Upper lobe of right lung (tissue), 1 donor: ENCODE data around the gene IL16. TPM values are rescaled to one million over a fixed set of nuclear protein-coding genes. Genes with fewer than 3 reads are reported as not detected.
A peak's percentile ranks its signal among the peaks of the same experiment; 100 is the strongest.

Experiments used
- ATAC-seq: fragments of 200-7000 bp; cut with Tn5 transposase; one replicate; pipeline ENCODE4 v1.9.1; 2020; ENCODE audit warnings: mild to moderate bottlenecking, moderate library complexity
- DNase-seq: peaks from one replicate; pipeline ENCODE4 v3.0.0-alpha.2; 2020
- H3K27ac ChIP-seq: fragments of 200-600 bp; one replicate; pipeline ENCODE4 v1.8.0; 2022
- H3K27me3 ChIP-seq: fragments of 200-600 bp; one replicate; pipeline ENCODE4 v1.8.0; 2022; ENCODE audit warnings: mild to moderate bottlenecking
- H3K36me3 ChIP-seq: fragments of 200-600 bp; one replicate; pipeline ENCODE4 v1.8.0; 2022
- H3K4me1 ChIP-seq: fragments of 200-600 bp; one replicate; pipeline ENCODE4 v1.8.0; 2022
- H3K4me3 ChIP-seq: fragments of 200-600 bp; one replicate; pipeline ENCODE4 v1.8.0; 2022; ENCODE audit warnings: mild to moderate bottlenecking
- H3K9me3 ChIP-seq: fragments of 200-600 bp; one replicate; pipeline ENCODE4 v1.8.0; 2022
- intact Hi-C: fragments of 100-400 bp; cut with DNase I; formaldehyde crosslinking; loops from one replicate; pipeline ENCODE4 v1.11.0; 2022
- total RNA-seq: library from RNA; stranded (reverse); fragmentation: NEBNext Ultra II Directional; extraction: Animal tissue kit (Norgen Biotek cat#: 25700); gene quantifications from one replicate; pipeline ENCODE4 v1.2.1, GENCODE V29; 2021
- TF ChIP-seq, protein P1 (sequence below): fragments of 200-600 bp; IDR thresholded peaks from one replicate; pipeline ENCODE4 v1.8.0; 2022; ENCODE audit warnings: antibody characterized with exemption
- donor health status: DM: no; HTN: yes; CAD: no; lungs with severe emphysema.

IL16 gene
- total RNA-seq, 1 donor from 2014 or later: 39.3 TPM

DNA sequence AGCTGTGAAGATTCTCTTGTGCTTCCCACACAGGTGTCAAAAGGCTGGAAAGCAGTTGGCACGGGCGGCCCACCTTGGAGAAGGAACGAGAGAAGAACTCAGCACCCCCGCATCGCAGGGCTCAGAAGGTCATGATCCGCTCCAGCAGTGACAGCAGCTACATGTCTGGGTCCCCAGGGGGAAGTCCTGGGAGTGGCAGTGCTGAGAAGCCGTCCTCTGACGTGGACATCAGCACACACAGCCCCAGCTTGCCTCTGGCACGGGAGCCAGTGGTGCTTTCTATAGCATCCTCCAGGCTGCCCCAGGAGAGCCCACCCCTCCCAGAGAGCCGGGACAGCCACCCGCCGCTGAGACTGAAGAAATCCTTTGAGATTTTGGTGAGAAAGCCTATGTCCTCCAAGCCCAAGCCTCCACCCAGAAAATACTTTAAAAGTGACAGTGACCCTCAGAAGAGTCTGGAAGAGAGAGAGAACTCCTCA is 95.9 kb downstream of the IL16 start:
- Histone ChIP-seq H3K4me3 (no peak overlapping the region), H3K27me3 (no peaks in the 10 kb centered on the region), H3K36me3 (peaks cover 37% of the 10 kb centered on the region), H3K9me3 (no peaks in the 10 kb centered on the region), H3K27ac (peak overlapping the region; percentile 67), H3K4me1 (peaks cover 40% of the 10 kb centered on the region)
- TF ChIP-seq, protein P1, sequence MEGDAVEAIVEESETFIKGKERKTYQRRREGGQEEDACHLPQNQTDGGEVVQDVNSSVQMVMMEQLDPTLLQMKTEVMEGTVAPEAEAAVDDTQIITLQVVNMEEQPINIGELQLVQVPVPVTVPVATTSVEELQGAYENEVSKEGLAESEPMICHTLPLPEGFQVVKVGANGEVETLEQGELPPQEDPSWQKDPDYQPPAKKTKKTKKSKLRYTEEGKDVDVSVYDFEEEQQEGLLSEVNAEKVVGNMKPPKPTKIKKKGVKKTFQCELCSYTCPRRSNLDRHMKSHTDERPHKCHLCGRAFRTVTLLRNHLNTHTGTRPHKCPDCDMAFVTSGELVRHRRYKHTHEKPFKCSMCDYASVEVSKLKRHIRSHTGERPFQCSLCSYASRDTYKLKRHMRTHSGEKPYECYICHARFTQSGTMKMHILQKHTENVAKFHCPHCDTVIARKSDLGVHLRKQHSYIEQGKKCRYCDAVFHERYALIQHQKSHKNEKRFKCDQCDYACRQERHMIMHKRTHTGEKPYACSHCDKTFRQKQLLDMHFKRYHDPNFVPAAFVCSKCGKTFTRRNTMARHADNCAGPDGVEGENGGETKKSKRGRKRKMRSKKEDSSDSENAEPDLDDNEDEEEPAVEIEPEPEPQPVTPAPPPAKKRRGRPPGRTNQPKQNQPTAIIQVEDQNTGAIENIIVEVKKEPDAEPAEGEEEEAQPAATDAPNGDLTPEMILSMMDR: no peak
- ATAC-seq: peak; percentile 6
- DNase-seq: no peak
- intact Hi-C loops: loop anchor here (10.0 kb wide), 1 partner anchor 652 kb away; no protein-coding TSS in a partner anchor

DNA sequence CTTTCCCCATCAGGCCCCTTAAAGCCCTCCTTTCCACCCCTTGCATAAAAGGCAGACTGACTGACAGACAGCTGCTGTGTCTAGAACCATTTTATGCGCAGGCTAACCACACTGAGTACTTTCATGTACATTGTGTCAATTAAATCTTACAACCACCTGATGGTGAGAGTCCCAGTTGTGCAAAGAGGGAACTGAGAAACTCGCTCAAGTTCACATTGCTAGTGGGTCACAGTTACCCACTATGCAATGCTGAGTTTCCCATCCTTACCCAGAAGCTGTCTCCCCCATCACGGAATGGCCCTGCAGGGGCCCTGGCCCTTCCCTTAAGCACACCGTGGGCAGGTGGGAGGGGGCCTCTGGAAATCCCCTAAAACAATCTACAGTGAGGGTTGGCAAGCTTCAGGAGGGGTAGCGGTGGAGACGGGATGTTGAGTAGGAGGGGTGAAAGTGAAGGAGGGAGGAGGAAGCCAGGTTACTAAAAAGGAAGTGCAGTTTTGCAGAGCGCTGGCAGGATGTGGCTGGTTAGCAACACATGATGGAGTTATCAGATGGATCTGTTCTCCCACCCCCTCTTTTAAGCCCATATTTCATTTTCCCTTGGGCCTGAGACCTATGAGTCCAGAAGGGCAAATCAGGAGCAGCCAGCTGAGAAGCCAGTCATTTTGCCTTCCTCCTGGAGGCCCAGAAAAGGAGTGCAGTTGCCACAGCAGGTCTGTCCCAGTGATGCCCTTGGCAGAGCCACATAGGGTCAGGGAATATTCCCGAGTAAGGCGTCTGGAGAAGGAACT is 97.2 kb downstream of the IL16 start:
- Histone ChIP-seq H3K36me3 (peaks cover 37% of the 10 kb centered on the region), H3K27me3 (no peaks in the 10 kb centered on the region), H3K9me3 (no peaks in the 10 kb centered on the region), H3K4me1 (peaks cover 40% of the 10 kb centered on the region), H3K27ac (peak overlapping the region; percentile 79), H3K4me3 (peak overlapping the region; percentile 11)
- DNase-seq (no peak), ATAC-seq (peak; percentile 68)
- TF ChIP-seq, protein P1: no peak
- intact Hi-C loops: loop anchor here (10.0 kb wide), 1 partner anchor 651 kb away; no protein-coding TSS in a partner anchor

DNA sequence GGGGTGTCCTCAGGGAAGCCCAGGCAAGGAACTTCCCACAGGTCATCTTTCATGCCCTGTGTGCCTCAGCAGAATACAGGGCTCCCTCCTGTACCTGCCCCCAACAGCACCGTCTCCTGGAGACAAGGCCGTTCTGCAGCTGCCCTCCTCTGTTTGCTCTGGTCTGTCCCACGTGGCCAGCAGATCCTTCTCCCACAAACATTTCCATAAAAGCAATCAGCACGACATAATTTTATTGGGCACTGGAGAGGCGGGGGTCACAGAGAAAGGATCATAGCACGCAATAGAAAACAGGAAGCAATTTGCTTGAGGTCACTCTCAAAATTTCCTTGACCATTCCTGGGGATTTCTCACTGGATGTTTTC is 97.8 kb downstream of the IL16 start:
- ATAC-seq (peak; percentile 2), DNase-seq (no peak)
- Histone ChIP-seq H3K4me1 (peaks cover 40% of the 10 kb centered on the region), H3K27me3 (no peaks in the 10 kb centered on the region), H3K27ac (peak overlapping the region; percentile 79), H3K36me3 (peaks cover 40% of the 10 kb centered on the region), H3K4me3 (peak overlapping the region; percentile 10), H3K9me3 (no peaks in the 10 kb centered on the region)
- intact Hi-C loops: loop anchor here (10.0 kb wide), 1 partner anchor 650 kb away; no protein-coding TSS in a partner anchor
- TF ChIP-seq, protein P1: no peak

DNA sequence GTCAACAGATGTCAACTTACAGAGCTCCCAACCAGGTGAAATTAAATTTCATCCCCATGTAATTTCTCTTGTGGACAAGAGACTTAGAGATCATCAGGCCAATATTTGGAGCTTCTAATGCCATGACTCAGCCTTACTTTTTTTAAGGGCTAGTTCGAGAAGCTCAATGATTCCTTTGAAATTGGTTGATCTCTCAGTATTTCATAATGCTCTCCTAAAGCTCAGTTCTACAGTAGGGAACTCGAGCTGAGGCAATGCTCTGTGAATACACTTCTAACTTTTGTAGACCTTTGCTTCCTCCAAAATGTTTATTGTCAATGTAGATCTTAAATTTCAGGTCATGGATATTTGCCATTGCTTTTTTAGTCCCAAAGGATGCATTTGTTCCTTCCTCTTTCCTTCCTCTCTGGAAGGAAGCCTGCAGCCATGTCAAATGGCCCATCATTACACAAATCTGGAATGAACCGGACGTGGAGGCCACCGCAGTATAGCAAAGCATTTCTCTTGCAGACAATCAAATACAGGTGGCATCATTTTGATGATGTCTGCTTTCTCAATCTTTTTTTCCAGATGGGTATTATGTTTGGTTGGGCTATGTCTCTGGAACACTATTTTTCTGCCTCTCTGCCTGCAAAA is 98.9 kb downstream of the IL16 start:
- Histone ChIP-seq H3K27ac (peak overlapping the region; percentile 79), H3K9me3 (no peaks in the 10 kb centered on the region), H3K4me1 (peaks cover 40% of the 10 kb centered on the region), H3K27me3 (no peaks in the 10 kb centered on the region), H3K36me3 (peaks cover 45% of the 10 kb centered on the region), H3K4me3 (no peak overlapping the region)
- DNase-seq: no peak
- TF ChIP-seq, protein P1: no peak
- no peak for ATAC-seq
- intact Hi-C loops: loop anchor here (10.0 kb wide), 1 partner anchor 649 kb away; no protein-coding TSS in a partner anchor

DNA sequence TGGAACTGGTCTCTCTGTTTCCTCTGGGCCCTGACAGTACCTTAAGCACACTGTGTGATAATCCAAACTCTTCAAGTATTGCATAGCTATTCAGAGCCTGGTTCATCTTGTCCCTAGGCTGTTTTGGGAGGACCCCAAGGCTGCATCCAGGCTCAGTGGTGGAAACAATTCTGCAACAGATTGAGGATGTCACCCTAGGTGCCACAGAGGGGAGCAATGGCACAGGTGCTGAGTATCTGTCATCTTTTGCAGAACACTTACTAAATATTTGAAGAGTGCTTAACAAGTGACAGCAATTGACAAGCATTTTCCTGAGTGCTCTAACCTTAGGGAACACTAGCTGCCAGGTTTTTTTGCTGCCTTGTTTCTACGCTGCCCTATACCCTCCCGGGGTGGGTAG is 99.5 kb downstream of the IL16 start:
- Histone ChIP-seq H3K27me3 (no peaks in the 10 kb centered on the region), H3K36me3 (peaks cover 50% of the 10 kb centered on the region), H3K27ac (peak overlapping the region; percentile 79), H3K4me1 (peaks cover 43% of the 10 kb centered on the region), H3K4me3 (peak overlapping the region; percentile 49), H3K9me3 (no peaks in the 10 kb centered on the region)
- intact Hi-C loops: loop anchor here (10.0 kb wide), 1 partner anchor 649 kb away; no protein-coding TSS in a partner anchor
- DNase-seq (no peak), ATAC-seq (no peak)
- TF ChIP-seq, protein P1: no peak
